Measurements from ENCODE around the gene ARIH1. TPM values are rescaled to one million over a fixed set of nuclear protein-coding genes. Genes with fewer than 3 reads are reported as not detected.

ARIH1 gene
- total and polyA plus RNA-seq, 2 of the 8 experiments (the other 6 are each of a cell fraction or from before 2014, with no cell fraction given): 32.7 to 179 TPM

- POLR2A ChIA-PET (ENCODE audit: partially characterized antibody): interaction anchor here (0.7 kb wide), 1 partner anchor 10 kb away, joined by 4 read pairs; no protein-coding TSS in a partner anchor
- no peaks in the 10 kb centered on the region; the same call in 1 of the 2 replicates for H3K79me1 ChIP-seq (ENCODE audit: low read depth, low read length)
- no peak overlapping the region for H2BK15ac ChIP-seq (ENCODE audit: low read length)
- no peak overlapping the region for H3K4ac ChIP-seq (replicated peaks; ENCODE audit: insufficient read length, low read depth, low read length)
- H4K91ac ChIP-seq (replicated peaks; ENCODE audit: insufficient read length, low read length): no peak overlapping the region
- no peaks in the 10 kb centered on the region for H3K23me2 ChIP-seq (ENCODE audit: low read depth, low read length)
- no peaks in the 10 kb centered on the region for H3K27me3 ChIP-seq (replicated peaks in 1 of 4; ENCODE audit: control insufficient read depth in 3 of 4, extremely low read depth in 1 of 4, insufficient read depth in 3 of 4, low read length in 3 of 4)
- FAIRE-seq (no peak), DNase-seq (ENCODE audit: low read depth in 1 of 2, low spot score in 2 of 2) (no peak)
- no peaks in the 10 kb centered on the region for H3K4me1 ChIP-seq (replicated peaks in 1 of 4; ENCODE audit: control insufficient read depth in 3 of 4, insufficient read depth in 4 of 4, low read length in 3 of 4)
- H3K27ac ChIP-seq (ENCODE audit: low read depth, low read length): no peak overlapping the region
- no peak overlapping the region for H3K4me3 ChIP-seq (ENCODE audit: extremely low read depth in 1 of 4, insufficient read depth in 2 of 4, low read depth in 3 of 4, low read length in 4 of 4)
- WGBS, 2 experiments (ENCODE audit: extremely low coverage in 1 of 2, insufficient coverage in 1 of 2, insufficient read length in 1 of 2, insufficient replicate concordance in 2 of 2, low coverage in 1 of 2, low lambda C conversion rate in 2 of 2, missing lambda C conversion rate in 1 of 2): 92% methylated on average over 8 of the region's 8 CpGs; no CpG with 5 or more reads in 1 of the 2 experiments
- TF ChIP-seq CBX8 (IDR thresholded peaks at IDR 0.05; ENCODE audit: borderline replicate concordance, low read depth, low read length) (no peak), BCL11A (IDR thresholded peaks at IDR 0.05; ENCODE audit: low read depth in 2 of 2, low read length in 2 of 2) (no peak), FOSL1 (IDR thresholded peaks at IDR 0.05; ENCODE audit: insufficient read depth, low read depth, low read length) (no peak), SP2 (IDR thresholded peaks at IDR 0.05; ENCODE audit: low read length) (no peak), CREB1 (IDR thresholded peaks at IDR 0.05) (no peak), RAD21 (IDR thresholded peaks at IDR 0.05 in 1 of 2, conservative IDR thresholded peaks at IDR 0.05 in 1 of 2; ENCODE audit: low read depth in 2 of 2, low read length in 2 of 2) (no peak), CBX5 (IDR thresholded peaks at IDR 0.05; ENCODE audit: low read depth, low read length) (no peak), RBBP5 (IDR thresholded peaks at IDR 0.05; ENCODE audit: borderline replicate concordance, low read depth, low read length) (no peak), TAF1 (IDR thresholded peaks at IDR 0.05; ENCODE audit: low read depth, low read length) (no peak), EZH2 (IDR thresholded peaks at IDR 0.05; ENCODE audit: low read depth, low read length, severe bottlenecking) (no peak), ZNF274 (IDR thresholded peaks at IDR 0.05; ENCODE audit: borderline replicate concordance, extremely low read depth, low read length) (no peak), POLR2AphosphoS5 (IDR thresholded peaks at IDR 0.05; ENCODE audit: low read depth, low read length) (no peak)
- no peak overlapping the region for H2AK5ac ChIP-seq (ENCODE audit: low read depth, low read length)
- no peak overlapping the region for H2AFZ ChIP-seq (ENCODE audit: low read length)
- H3K79me2 ChIP-seq (ENCODE audit: control insufficient read depth in 1 of 2, insufficient read depth in 2 of 2, low read length in 2 of 2): peaks cover 0 to 21% of the 10 kb centered on the region in 2 experiments; a peak in 2 of 4 replicates
- no peak overlapping the region; a peak in 1 of 7 replicates for H3K9ac ChIP-seq (replicated peaks in 1 of 4; ENCODE audit: extremely low read depth in 1 of 4, low read depth in 3 of 4, low read length in 3 of 4)
- H3K23ac ChIP-seq (ENCODE audit: insufficient read length): no peak overlapping the region
- H2BK5ac ChIP-seq (ENCODE audit: low read depth, low read length): no peak overlapping the region
- H3K18ac ChIP-seq (ENCODE audit: extremely low read depth, low read length): no peak overlapping the region
- CTCF ChIA-PET (ENCODE audit: partially characterized antibody): no interaction called here
- H3K14ac ChIP-seq (ENCODE audit: insufficient read length): no peak overlapping the region
- no peak overlapping the region for H4K5ac ChIP-seq (ENCODE audit: insufficient read length, low read depth, low read length)
- no peak overlapping the region for H3K56ac ChIP-seq (replicated peaks; ENCODE audit: insufficient read length, low read depth, low read length)
- H2BK120ac ChIP-seq (replicated peaks; ENCODE audit: low read depth, low read length): no peak overlapping the region
- no peak overlapping the region for H2BK12ac ChIP-seq (ENCODE audit: low read depth, low read length)
- H4K8ac ChIP-seq (ENCODE audit: extremely low read depth, insufficient read depth, low read length): no peak overlapping the region
- no peaks in the 10 kb centered on the region for H3K9me3 ChIP-seq (ENCODE audit: insufficient read depth in 2 of 2, low read depth in 1 of 2, low read length in 1 of 2)
- H3K4me2 ChIP-seq (ENCODE audit: insufficient read depth in 1 of 2, low read depth in 2 of 2, low read length in 2 of 2): no peak overlapping the region
- peaks cover 3 to 5% of the 10 kb centered on the region in 2 experiments for H4K20me1 ChIP-seq (replicated peaks in 1 of 2; ENCODE audit: control insufficient read depth in 1 of 2, insufficient read depth in 2 of 2, low read length in 2 of 2)
- no peak overlapping the region for H2BK20ac ChIP-seq (ENCODE audit: low read length)
- peaks cover 0 to 19% (median 1%) of the 10 kb centered on the region in 4 experiments; a peak in 5 of 8 replicates for H3K36me3 ChIP-seq (ENCODE audit: control insufficient read depth in 2 of 4, insufficient read depth in 4 of 4, low read length in 3 of 4)
Measured at GRCh38 chr15:72554471-72555425, 80.6 kb downstream of the ARIH1 start.
